Stimulated activated CD4-positive, alpha-beta T cell treated with anti-CD3 and anti-CD28 coated beads, Interleukin-12 subunit alpha, Interleukin-12 subunit beta, amount 100 ng/mL, for 24 hours (primary cell): ENCODE measurements around the gene BCAS1.
"Not testable (repeated sequence)": the region's sequence is repeated elsewhere in the genome, so short reads cannot be mapped to it uniquely, and the experiment has no call there.

Experiments
- DNase-seq, 2 experiments: peaks; one replicate each; pipeline ENCODE4 v3.0.0-alpha.2; 2020; ENCODE audit warnings: low read depth in 2 of 2

The BCAS1 gene

DNA sequence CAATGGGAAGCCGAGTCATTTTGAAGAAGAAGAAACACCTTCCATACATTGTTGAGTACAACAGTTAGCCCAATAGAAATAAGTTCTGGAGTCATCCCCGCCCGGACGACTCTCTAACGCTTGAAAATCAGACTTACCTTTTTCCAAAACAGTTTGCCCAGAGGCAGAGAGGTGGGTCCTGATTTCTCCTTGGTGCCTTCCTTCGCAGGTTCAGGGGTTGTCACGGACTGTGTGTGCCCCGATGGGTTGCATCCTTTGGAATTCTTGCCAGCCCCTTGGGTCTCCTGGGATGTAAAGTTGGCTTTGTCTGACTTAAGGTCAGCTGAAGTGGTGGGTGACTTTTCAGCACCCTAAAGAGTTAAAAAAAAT lies 85.3 kb downstream of the BCAS1 start:
- no peak for DNase-seq

DNA sequence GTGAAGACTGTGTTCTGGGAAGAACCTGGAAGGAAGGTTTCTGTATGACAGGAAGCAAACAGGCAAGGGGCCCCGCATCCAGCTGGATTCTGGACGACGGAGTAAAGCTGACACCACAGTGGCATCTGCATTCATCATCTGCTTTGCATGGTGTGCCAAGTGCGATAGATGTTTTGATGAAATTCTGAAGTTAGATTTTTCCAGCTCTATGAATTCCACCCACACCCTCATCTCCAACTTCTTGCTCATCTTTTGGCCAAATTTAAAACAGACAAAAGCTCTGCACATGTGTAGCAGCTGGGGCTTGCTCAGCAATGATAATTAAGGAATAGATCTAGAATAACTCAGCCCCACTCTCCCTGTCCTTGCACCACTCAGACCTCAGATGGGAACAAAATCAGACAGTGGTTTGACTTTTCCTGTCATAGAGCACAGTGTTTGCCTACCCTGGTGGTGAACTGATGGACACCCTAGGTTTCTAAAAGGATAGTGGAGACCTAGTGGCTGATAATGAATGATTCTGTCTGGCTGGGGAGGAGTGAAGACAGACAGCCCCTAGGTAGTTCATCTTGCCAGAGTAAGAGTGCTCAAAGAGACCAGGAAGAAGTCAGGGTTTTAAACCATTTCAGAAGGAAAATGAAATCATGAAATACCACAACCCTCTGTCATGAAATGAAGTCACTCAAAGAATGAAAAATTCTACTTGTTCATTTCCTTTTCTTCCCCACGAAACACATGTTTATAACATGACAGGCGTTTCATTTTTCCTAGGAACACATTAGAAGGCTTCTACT lies 85.8 kb downstream of the BCAS1 start:
- DNase-seq: no peak

DNA sequence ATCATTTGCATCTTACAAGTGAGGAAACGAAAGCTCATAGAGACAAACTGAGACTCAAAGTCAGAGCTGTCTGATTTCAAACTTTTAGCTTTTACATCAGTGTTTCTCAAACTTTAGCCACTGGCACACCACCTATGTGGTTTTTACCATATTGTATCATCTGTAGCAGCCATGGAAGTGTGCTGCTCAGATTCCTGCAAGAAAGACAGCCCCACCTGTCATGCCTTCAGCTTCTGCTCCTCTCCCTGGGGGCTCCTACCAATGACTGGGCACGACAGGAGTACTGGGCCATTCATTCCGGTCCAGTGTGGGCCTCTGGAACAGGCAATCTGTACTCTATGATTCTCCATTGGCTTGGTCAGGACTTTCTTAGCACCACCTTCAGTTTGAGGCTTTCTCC lies 87.0 kb downstream of the BCAS1 start:
- DNase-seq: no peak

DNA sequence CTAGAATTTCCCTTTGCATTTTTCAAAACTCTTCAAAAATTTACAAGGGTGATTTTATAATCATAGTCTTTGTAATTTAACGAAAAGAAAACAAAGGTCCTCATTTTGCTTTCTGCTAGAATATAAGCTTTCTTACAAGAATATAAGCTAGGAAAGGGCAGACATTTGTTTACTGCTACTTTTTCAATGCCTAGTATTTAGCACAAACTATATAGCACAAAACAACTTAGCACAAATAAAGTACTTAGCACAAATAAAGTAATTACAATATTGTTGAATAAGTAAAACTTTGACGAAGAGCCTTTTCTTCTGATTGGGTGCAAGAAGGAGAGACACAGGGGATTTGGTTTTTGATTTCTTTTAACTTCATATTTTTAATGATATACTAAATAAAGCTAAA lies 87.8 kb downstream of the BCAS1 start:
- no peak for DNase-seq

DNA sequence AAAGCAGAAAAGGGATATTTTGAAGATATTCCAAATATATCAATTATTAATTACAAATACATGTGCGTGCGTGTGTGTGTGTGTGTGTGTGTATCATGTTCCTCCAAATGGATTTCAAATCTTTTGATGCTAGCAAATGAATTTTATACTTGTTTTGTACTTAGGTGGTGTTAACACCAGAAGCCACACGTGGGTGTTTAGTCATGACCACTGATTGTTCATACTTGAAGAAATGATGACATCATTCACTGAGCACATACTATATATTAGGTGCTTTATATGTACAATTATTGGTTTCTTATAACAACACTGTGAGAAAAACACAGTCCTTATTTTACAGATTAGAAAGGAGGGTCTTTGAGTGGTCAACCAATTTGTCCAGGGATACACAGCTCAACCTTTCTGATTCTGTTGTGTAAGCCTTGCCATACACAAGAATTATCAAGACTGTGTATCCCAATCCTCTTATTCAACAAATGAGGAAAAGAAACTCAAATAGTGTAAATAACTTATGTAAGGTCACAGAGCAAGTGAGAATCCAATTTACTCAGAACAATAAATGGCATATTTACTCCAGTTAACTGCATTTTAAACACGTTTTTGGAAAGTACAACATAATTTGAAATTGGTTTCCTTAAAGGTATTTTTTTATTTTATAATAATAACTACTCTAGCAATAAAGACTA lies 88.5 kb downstream of the BCAS1 start:
- DNase-seq: peak in 1 of 2 experiments; percentile 3

DNA sequence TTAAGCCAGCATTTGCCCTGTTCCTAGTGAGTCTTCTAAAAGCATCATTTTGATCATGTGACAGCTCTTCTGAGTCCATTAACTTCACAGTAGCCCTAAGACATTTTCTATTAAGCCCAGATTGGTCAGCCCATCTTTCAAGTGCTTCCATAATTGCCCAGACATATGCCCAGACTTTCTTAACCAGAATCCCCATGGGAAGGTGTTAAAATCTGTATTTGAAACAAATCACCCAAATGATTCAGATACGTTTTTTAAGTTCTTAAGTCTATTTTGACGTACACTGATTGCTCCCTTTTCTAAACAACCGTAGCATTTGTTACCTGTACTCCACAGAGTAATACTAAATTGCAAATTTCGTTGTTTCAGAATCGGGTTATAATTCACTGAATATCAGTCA lies 89.3 kb downstream of the BCAS1 start:
- no peak for DNase-seq

DNA sequence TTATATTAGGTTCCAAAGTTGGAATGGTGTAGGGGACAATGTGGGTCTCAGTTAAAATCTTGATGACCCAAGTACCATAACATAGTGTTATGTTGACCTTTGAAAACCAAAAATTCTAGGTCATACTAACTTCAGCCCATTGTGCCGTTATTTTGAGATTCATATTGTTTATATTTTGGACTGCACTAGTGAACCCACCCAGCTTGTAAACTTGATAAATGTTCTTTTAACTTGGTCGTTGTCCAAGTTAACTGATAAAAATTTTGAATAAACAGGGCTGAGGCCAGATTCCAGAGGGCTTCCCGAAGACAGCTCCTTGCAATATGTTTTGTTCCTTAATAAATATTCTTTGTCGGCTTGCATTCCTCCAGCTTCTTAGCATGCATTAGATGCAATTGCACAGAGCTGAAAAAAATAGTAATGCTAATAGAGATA lies 90.3 kb downstream of the BCAS1 start:
- no peak for DNase-seq

DNA sequence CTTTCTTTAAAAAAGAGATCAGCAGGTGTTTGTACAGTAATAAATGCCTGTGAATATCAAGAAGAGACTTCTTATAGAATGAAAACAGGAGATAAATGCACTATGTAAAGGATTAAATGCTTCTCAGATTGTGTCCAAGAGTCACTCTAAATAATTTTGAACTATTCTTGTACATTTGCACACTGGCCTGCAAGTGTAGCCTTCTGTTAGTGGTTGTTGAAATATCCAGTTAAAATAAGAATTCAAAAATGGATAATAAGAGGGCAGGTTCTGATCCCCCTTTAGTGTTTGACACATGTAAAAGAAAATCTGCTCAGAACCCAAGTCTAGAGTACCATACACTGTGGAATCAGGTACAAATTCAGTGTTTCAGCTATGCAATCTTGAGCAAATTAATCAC lies 91.9 kb downstream of the BCAS1 start:
- no peak for DNase-seq

DNA sequence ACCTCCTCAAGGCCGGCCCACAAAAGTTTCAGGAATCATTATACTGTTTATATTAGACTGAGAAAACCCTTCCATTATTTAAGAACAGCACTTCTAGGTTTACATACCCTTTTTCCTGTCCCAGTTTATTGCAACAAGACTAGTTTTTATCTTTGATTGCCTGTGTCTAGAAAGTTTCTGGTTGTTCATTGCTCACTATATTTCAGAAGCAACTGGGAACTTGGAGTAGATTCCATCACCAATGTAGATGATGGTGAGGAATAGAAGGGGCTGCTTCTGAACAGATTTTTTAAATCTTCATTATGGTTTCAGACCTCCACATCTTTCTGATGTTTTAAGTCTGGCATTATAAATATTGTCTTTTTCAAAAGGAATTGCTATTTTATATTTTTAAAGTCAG lies 93.0 kb downstream of the BCAS1 start:
- no peak for DNase-seq

DNA sequence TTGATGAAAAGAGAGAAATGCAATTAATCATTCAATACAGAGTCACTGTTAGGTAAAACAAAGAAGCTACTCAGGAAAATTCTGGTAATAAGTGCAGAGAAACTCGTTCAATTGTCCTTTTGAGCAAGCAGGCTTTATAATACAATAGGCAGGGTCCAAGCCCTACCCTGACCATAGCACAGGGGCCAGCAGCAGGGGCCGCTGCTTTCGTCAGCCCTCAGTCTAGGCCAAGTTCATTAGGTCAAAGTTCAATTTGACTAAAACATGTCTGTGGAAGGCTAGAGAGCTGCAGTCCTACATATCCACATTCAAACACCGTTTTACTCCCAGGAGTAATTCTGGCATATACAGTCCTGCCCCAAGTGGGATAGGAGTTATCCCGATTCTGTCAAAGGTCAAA lies 94.6 kb downstream of the BCAS1 start:
- no peak for DNase-seq

DNA sequence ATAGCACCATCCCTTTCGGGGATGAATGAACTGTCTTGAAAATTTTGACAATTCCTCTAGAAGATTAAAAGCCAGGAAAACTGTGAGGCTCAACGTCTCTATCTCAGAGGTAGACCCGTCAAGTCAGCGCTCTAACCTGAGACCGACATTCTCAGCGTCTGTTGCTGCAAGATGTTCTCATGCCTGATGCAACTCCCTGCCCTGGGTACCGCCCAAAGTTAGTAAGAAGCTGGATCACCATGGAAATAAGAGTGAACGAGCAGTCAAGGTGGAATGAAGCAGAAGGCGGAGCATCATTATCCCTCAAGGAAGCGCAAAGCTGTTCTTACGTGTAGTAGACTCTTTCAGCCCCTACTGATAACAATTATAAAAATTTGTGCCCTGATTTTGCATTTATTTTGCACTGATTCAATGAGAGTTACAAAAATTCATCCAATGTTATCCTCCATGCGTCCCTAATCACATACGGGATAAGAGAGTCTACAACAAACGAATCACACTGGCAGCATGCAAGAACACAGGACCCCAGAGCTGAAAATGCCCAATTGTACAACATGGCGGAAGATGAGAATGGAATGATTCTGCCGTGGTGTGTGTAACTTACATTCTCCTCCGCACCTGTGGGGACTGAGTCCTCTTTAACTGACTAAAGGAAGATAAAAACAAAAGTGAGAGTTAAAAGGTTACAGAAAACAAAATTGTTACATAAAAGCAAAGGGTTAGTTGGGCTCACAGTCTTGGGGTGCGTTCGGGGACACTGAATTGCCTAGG lies 95.4 kb downstream of the BCAS1 start:
- no peak for DNase-seq

DNA sequence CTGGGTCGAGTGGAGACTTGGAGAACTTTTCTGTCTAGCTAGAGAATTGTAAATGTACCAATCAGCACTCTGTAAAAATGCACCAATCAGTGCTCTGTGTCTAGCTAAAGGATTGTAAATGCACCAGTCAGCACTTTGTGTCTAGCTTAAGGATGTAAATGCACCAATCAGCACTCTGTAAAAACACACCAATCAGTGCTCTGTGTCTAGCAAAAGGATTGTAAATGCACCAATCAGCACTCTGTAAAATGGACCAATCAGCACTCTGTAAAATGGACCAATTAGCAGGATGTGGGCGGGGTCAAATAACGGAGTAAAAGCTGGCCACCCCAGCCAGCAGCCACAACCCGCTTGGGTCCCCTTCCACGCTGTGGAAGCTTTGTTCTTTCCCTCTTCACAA lies 96.5 kb downstream of the BCAS1 start:
- not testable (repeated sequence) for DNase-seq

DNA sequence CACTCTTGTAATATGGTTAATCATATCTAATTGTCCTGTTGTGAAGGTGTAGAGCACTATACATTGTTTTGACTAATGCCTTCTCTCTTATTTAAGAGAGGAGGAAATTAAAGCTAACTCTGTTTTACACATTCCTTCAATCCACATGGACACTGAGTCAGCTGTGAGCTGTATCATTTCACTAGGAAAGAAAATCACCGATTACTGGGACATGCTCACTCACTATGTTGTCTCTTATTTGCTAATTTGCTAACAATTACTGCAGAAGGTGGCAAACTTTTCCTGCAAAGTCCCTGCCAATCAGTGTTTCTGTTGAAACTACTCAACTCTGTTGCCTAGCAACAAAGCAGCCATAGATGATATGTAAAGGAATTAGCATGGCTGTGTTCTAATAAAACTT lies 98.2 kb downstream of the BCAS1 start:
- no peak for DNase-seq

DNA sequence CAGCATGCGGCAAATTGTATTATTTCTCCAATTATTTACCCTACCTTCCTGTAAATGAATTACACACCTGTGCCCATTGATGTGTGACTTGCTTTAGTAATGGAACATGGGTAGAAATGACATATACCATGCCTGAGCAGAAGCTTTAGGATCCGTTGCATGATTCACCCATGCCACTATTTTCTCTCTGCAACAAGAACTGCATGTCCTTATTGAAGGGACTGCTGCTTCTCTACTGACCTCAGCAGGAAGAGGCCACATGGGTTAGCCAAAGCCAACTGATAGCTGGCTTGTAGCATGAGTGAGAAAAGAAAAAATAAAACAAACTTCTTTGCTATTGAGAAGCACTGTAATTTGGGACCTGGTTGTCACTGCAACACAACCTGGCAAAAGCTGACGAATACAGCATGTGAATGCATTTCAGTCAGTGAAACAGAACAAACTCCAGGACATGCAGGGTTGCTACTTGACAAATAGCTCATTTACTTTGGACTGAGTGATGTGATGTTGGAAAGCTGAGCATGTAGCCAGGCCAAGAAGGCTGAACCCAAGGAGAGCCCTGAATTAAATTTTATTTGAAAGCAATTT lies 99.2 kb downstream of the BCAS1 start:
- no peak for DNase-seq

DNA sequence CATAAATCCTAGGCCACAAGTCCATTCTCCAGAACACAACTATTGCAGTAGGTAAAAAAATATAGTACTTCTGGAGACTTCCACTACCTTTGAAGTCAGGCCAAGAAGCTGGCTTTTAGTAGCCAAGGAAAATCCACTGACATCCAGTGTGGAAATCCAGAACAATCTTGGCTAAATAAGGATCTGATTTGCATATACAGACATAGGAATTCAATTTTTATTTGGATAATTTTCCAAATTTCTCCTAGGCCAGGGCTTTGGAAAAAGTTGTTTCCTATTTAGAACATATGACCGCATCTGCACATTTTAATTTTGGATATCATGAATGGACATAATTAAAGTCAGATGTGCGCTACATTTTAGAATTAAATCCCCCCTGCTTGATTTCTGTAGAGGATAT lies 100.2 kb downstream of the BCAS1 start:
- DNase-seq: no peak

DNA sequence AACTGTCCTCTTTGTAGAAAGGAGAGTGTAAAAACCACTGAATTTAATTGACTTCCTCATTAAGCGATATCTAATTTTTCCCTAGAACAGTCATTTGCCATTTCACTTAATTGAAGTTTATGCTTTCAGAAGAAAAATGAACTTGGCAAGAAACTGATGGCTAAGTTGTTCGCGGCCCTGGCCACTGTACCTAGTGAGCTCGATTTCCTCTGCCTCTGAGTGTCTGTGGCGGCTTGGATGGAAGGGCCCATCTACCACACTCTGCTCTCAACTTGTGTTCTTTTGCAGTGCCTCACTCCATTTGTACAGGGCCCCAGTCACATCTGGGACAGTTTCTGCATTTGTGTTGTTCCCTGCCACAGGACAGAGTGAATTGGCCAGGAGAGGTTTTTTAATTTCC lies 102.9 kb downstream of the BCAS1 start:
- DNase-seq: no peak

DNA sequence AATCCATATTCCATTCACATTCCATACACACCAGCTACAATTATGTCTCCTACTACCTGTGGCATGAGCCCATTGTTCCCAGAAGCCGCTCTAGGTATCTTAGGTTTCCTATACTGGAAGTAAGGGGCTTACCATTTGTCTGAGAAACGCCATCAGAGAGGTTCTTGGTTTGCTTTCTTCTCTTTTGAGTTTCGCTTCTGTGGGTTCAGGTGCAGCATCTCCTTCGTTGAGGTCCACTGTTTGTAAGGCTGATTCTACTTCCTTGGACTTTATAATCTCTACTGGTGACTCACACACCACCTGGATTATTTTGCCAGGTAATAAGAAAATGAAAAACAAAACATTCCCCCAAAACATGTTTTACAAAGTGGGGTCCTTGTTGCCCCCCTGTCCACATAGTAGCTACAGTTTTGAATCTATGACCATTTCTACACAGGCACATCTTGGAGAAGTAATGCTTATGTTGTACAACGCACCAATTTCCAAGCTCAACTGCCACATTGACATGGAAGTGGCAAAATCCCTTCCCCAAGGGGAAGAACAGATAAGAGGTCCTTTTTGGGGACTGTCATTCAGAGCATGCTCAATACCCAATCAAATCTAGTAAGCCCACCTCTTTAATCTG lies 103.5 kb downstream of the BCAS1 start:
- no peak for DNase-seq

DNA sequence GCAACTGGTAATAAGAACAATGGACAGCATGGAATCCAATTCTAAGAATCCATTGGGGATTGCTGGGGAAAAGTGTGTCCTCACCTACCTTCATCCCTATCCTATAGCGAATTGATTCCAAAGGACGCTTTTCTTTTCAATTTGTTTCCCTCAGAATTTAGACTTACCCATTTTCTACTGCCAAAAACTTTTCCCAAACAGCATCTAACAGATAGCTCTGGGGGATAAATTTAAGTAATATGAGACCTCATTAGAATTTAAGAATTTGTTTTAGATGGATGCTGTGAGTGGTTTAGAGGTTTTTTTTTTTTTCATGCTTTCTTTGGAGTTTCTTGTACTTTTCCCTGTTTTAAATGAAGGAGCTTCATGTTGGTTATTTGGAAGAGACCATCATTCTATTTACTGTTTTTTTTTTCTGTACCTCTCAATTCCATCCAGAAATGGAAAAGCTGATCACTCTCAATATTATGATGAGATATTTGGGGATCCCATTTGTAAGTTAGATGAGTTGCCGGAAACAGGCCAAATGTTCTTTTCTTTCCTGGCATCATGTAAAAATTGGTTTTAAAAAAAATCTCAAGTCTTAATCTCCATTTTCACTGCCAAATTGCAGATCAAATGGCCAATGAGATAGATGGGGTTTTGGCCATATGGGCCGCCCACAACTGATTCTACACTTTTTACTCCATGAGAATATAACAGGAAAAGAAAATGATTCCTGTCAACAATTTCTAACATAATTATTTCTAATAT lies 105.7 kb downstream of the BCAS1 start:
- no peak for DNase-seq

DNA sequence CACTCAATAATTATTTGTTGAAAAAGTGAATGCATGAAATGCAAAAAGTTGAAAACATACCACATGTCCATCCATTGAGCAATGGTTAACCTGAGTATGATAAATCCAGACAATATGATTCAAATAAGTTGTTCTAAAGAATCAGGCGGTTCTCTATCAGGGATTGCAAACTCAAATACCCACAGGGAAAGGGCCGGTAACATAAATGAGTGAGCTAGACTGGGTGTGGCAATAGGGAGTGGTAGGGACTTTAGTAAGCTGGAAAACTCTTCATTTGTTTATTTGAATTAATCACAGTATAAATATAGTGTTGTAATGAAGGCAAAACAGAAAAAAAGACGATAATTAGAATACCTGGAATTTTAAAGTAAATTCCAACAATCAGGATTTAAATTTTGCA lies 106.3 kb downstream of the BCAS1 start:
- no peak for DNase-seq

DNA sequence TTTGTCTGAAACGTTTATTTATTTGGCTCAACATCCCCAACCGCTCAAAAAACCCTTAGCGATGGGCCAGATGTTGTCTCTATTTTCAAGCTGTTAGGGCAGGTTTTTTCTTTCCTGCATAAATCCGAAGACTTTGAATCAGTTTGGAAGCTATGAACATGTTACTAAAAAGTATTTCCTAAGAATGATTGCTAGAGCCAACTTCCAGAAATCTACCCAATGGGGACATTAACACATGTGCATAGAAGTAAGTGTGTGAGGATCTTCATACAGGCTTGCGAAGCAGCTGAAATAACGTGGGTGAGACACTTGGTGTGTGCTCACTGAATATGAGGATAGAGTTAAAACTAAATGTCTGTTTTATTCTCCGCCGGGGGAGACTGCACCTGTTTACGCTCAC lies 106.8 kb downstream of the BCAS1 start:
- no peak for DNase-seq

DNA sequence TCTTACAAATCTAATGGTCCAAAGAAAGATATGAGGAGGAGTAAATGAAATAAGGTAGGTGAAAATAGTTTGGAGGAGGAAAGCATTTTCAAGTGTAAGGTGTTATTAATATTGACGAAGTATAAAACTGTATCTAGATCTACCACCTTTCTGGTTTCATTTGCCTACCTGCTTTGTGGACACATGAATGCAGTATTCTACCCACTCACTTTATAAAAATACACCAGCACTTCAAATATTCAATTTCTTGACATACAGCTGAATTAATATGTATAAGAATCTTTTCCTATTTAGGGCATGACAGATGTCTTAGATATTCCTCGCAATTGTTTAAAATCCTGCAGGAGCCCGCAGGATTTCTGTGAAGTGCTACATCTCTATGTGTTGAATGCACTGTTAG lies 108.0 kb downstream of the BCAS1 start:
- no peak for DNase-seq
